HG03439 (cell line): ENCODE results near the gene FGFR2.

Experiments used
- ATAC-seq: cut with Tn5 transposase; IDR thresholded peaks from one replicate; pipeline ENCODE4 v1.9.1; 2021; ENCODE audit warnings: mild to moderate bottlenecking, moderate library complexity; ENCODE audit not compliant: unreplicated experiment

Gene FGFR2

DNA sequence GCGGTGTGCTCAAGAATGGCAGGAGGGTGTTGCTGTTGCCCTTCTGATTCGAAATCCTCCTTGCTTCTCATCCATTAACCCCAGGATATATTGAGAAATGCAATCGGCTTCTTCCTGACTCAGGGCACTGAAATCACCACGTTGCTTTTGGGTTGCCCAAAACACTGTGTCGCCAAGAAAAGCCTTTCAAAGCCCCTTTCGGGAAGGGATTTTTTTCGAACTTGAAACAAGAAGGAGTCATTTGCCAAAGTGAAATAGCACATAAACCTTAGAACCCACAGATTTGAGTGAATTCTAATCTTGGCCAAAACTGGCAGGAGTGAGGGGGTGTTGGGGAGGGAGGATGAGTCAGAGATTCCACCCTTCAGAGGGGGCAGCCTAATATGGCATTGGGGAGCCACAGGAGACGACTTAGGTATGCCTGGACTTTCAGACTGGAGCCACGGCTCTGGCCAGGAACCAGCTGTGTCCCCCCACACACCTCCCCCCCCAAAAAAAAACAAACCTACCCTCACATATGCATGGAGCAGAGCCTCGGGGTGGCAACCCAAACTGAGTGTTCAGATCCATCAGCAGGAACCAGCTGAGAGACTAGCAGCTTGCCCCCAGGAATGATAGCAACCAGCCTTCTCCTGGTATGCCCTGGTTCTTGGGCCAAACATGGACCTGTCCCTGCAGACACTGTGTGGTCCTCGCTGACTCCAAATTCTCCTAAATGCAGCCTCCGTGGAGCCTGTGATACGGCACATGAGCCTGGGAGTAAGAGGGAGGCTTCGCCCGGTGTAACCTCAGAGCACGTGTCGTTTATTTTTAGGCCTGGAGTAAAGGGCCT is 138.4 kb downstream of the FGFR2 start:
- ATAC-seq = no peak

DNA sequence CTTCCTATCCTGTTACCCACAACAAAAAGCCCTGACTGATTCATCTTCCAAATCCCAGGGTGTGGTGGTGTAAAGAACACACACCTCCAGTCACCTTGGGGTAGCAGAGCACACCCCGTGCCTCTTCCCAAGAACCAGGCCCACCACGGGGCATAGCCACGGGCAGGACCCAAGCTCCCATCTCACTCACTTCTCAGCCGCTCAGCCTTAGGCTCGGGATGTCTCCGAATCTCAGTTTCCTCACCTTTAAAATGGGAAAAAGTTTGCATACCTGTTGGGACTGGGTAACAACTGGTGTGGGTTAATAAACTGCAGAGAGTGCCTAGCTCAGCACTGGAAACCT is 139.0 kb downstream of the FGFR2 start:
- ATAC-seq = no peak

- no peak for ATAC-seq
These were observed 140.5 kb downstream of the FGFR2 start for GRCh38 chr10:121457729-121458128.

DNA sequence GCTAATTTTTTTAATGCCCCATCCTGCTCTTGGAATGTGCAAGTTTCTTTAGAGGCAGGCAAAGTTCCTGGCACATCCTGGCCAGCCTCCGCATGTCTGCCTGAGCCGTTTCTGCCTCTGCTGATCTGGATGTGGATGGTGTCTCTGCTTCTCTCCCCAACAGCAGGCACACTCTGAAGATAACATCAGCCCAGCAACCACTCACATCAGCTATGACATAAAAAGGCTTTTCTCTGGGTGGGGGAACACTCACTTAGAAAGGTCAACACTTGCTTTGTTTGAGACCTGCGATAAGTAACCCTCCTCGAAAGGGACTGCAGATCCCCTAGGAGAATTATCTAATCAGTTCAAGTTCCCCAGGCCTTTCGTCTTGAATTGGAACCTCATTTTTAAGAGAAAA is 142.9 kb downstream of the FGFR2 start:
- no peak for ATAC-seq

GRCh38 chr10:121454781-121455180 is 143.5 kb downstream of the FGFR2 start:
- ATAC-seq = no peak

- no peak for ATAC-seq
These were observed 145.1 kb downstream of the FGFR2 start for GRCh38 chr10:121453160-121453559.

GRCh38 chr10:121452581-121452980 is 145.7 kb downstream of the FGFR2 start:
- ATAC-seq = no peak

- no peak for ATAC-seq
These were observed 148.0 kb downstream of the FGFR2 start for GRCh38 chr10:121450247-121450646.

- no peak for ATAC-seq
These were observed 148.7 kb downstream of the FGFR2 start for GRCh38 chr10:121449482-121449924.

DNA sequence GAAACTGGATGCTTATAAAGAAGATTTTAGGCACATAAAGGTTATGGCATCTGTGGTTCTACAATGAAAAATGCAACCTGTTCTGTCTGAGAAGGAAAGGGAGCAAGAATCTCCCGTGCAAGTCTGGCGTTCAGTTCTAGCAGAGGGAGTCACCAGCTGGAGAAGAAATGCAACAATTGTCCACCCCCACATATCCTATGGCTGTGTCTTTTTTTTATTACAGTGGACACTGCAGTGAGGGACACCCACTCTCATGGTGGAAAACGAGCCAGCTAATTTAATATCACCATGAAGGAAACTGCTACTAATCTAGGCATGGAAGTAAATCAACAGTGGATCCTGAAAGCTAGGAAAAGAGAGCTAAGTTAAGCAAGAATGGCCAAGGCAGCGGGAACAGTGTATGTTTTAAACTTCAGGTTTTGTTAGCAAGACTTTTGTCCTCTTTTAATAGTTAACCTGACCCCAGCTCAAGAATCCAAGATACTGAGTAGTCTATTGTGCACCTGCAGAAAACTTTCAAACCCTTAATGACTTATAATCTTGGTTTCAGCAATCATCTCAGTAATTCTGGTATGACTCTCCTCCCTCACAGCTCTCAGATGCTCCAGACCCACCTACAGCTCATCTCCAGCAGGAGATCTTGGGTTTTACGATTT is 149.3 kb downstream of the FGFR2 start:
- ATAC-seq = peak; percentile 96

DNA sequence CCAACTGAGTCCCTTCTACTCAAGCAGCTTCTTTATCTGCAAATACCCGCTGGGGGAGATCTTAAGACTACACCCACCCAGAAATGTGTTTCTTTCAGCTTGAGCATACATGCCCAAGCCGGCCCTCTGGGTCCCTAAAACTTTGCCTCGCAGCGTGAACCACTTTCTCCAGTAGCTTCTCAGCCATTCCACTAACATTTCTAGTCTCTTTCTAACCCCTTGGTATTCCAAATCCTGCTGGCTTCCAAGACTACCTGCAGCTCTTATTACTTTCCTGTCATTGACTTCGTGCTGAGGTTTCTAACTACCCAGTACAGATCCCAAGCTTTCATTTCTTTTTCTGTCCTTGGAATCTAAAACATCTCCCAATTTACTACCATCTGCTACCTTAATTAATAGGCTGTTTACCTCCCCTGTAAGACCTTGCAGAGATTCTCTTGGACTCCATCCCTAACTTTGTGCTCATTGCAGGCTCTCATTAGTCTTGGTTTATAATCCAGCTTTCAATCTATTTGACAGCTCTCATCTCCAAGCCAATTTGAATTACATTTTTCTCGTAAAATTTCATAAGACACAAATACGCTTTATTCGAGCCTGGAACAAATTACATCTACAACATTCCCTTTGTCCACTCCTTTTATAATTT is 153.6 kb downstream of the FGFR2 start:
- ATAC-seq = no peak

DNA sequence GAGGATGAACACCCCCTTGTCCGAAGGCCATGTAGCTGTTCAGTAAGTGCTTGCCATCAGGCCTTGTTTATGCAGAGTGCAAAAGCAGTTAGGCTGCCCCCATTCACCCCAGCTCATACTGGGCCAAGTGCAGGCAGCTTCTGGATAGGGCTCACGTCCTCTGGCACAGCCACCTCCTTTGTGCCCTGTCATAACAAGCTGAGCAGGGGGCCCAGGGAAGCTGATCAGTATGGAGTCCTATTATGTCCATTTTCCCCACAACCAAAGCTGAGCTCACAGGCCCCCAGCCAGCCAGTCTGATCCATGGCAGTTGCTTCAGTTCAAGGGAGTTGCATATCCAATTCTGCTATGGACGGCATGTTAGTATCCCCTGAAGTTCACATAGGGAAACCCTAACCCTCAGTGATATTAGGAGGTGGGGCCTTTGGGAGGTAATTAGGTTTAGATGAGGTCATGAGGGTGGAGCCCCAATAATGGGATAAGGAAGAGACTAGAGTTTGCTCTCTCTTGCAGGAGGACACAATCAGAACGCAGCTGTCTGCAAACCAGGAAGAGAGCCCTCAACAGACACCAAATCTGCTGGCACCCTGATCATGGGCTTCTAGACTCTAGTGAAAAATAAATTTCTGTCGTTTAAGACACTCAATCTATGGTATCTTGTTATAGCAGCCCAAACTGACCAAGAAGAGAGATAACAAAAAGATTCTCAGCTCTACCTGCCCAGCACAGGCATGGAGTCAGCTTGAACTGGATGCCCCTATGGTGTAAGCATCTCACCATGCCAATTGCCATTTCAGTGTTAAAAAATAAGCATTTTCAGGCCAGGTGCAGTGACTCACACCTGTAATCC is 155.9 kb downstream of the FGFR2 start:
- no peak for ATAC-seq

DNA sequence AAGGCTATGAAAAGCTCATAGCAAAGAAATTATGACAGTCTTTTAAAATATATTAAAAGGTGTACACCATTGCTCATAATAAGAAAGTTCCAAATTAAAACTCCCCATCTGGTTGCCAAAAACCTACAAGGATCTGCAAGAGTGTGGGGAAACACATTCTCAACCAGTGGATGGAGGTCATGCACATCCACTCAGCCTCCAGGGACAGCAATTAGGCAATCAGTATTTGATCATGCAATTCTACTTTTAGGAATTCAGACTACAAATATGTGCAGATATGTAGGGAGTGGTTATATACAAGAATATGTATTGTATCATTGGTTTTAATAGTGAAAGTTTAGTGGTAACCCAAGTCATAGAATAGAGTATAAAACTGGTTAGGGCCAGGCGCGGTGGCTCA is 157.8 kb downstream of the FGFR2 start:
- no peak for ATAC-seq

GRCh38 chr10:121438333-121438732 is 159.9 kb downstream of the FGFR2 start:
- no peak for ATAC-seq

DNA sequence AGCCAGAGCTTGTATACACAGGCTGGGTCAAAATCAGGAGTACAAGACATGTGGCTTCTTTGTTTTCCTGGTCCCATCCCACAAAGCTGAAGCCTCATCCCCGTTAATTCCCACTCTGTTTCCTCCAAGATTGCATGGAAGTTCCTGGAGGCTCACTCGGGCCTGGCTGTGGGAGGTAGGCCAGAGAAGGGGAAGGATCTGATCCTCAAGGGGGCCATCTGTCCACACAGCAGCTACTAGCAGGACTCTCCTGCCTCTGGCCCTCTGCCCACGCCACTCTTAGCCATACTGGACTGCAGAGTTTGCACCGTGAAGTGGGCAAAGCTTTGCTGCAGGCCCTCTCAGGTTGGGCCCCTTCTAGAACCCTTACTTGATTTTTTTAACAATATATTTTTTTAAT is 160.6 kb downstream of the FGFR2 start:
- no peak for ATAC-seq

GRCh38 chr10:121436630-121437341 is 161.5 kb downstream of the FGFR2 start:
- no peak for ATAC-seq

GRCh38 chr10:121436281-121436629 is 162.0 kb downstream of the FGFR2 start:
- no peak for ATAC-seq

GRCh38 chr10:121435099-121435875 is 163.0 kb downstream of the FGFR2 start:
- no peak for ATAC-seq

DNA sequence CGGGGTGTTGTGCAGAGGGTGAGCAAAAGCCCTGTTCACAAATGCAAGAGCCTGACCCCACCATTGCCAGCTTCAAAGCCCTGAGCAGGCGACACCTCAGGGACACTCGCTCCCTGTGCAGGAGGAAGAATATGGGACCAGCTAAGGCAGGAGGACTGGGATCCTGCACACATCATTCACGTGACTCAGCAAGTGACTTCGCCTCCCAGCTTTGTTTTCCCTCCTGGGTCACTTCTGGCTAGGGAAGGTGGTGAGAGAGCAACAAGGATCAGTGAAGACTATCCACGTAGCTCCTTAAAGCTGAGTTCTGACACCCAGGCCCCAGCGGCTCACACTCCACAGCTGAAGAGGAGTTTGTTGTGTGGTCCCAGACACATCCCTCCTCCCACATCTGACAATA is 164.3 kb downstream of the FGFR2 start:
- ATAC-seq = no peak

DNA sequence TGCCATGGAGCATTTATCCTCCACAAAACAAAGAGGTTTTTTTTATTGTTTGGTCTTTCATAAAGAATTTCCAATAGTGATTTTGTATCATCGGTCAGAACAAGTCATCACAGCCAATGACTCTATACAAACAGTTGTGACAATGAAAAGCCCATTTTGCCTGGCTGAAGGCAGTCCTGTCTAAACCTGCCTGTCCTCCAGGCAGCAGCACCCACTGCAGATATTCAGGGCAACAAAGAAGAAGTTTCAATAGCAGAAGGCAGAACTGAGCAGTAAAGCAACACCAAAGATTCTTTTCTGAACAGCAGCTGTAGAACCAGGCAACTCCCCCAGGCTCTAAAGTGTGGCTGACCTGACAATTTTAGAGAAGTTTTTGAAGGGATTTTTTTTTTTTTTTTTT is 169.4 kb downstream of the FGFR2 start:
- no peak for ATAC-seq
